ENCODE results near the gene CD177. TPM values are rescaled to one million over a fixed set of nuclear protein-coding genes. Genes with fewer than 3 reads are reported as not detected.
"Not testable (repeated sequence)": the region's sequence is repeated elsewhere in the genome, so short reads cannot be mapped to it uniquely, and the experiment has no call there.

Gene CD177
- polyA plus RNA-seq, 1 of the 3 experiments (the other 2 are of a cell fraction) = 0.54 TPM

DNA sequence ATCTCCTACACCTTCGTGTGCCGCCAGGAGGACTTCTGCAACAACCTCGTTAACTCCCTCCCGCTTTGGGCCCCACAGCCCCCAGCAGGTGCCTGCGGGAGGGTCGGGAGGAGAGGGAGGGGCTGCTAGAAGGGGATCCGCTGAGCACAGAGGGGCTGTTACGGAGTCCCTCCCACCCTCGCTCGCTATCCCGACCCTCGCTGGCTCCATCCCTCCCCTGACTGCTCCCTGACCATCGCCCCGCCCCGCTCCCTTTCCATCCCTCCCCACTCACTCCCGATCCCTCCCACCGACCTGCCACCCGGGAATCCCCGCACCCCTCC is 780 bp downstream of the CD177 start:
- WGBS (ENCODE audit: low lambda C conversion rate) = 14% methylated on average over 17 of the region's 19 CpGs

DNA sequence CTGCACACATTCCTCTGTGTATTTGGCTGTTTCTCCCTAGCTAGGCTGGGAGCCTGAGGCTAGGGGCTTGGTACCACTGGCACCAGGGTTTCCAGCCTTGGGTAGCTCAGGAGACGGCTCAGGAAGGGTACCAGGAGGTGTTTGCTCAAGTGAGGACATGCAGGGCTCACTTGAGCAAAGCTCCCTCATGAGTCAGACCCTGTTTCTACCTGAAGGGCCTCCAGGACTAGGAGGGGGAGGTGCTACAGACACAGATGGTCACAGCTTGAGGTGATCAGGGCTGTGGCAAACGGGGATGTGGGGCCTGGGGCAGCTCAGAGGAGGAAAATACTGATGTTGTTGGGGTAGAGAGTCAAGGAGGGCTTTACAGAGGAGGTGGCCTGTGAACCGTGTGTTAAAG is 3.3 kb downstream of the CD177 start:
- POLR2A ChIA-PET; H3K9me2 ChIP-seq; CTCF ChIA-PET; H3K79me2 ChIP-seq (ENCODE audit: insufficient read depth); H3K4me2 ChIP-seq; DNase-seq; H3K27ac ChIP-seq (ENCODE audit: low read depth in 2 of 2, low read length in 1 of 2); H3F3A ChIP-seq (replicated peaks; ENCODE audit: insufficient read depth); H3K4me3 ChIP-seq (ENCODE audit: low read depth in 2 of 2, low read length in 1 of 2); H3K9ac ChIP-seq; H3K9me3 ChIP-seq; H3K4me1 ChIP-seq (ENCODE audit: control insufficient read depth in 1 of 2, insufficient read depth in 2 of 2, low read depth in 1 of 2, low read length in 1 of 2); H4K20me1 ChIP-seq (ENCODE audit: insufficient read depth); H2AFZ ChIP-seq (ENCODE audit: low read depth); H3K36me3 ChIP-seq (replicated peaks in 1 of 2; ENCODE audit: control insufficient read depth in 1 of 2, insufficient read depth in 2 of 2, low read length in 1 of 2): not testable (repeated sequence)
- WGBS (ENCODE audit: low lambda C conversion rate) = no CpG with 5 or more reads among the region's 3 CpGs
- H3K27me3 ChIP-seq (ENCODE audit: insufficient read depth) = peaks cover 18% of the 10 kb centered on the region

More for the DNA sequence above, 780 bp downstream of the CD177 start:
- no peak overlapping the region for H3K4me3 ChIP-seq (ENCODE audit: low read depth in 2 of 2, low read length in 1 of 2)
- no peak for TF ChIP-seq MXI1 (IDR thresholded peaks at IDR 0.05; ENCODE audit: low read depth, low read length)
- no peak for TF ChIP-seq ELF1 (IDR thresholded peaks at IDR 0.05)
- no peak for TF ChIP-seq TAF1 (IDR thresholded peaks at IDR 0.05; ENCODE audit: borderline replicate concordance, low read depth, low read length)
- TF ChIP-seq, protein P1, sequence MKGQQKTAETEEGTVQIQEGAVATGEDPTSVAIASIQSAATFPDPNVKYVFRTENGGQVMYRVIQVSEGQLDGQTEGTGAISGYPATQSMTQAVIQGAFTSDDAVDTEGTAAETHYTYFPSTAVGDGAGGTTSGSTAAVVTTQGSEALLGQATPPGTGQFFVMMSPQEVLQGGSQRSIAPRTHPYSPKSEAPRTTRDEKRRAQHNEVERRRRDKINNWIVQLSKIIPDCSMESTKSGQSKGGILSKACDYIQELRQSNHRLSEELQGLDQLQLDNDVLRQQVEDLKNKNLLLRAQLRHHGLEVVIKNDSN (IDR thresholded peaks at IDR 0.05; ENCODE audit: borderline replicate concordance, low read depth) = no peak
- no peak for TF ChIP-seq FOSL2 (IDR thresholded peaks at IDR 0.05; ENCODE audit: borderline replicate concordance, low read depth)
- TF ChIP-seq FOXM1 (IDR thresholded peaks at IDR 0.05; ENCODE audit: low read depth) = no peak
- TF ChIP-seq, protein P2, sequence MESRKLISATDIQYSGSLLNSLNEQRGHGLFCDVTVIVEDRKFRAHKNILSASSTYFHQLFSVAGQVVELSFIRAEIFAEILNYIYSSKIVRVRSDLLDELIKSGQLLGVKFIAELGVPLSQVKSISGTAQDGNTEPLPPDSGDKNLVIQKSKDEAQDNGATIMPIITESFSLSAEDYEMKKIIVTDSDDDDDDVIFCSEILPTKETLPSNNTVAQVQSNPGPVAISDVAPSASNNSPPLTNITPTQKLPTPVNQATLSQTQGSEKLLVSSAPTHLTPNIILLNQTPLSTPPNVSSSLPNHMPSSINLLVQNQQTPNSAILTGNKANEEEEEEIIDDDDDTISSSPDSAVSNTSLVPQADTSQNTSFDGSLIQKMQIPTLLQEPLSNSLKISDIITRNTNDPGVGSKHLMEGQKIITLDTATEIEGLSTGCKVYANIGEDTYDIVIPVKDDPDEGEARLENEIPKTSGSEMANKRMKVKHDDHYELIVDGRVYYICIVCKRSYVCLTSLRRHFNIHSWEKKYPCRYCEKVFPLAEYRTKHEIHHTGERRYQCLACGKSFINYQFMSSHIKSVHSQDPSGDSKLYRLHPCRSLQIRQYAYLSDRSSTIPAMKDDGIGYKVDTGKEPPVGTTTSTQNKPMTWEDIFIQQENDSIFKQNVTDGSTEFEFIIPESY (IDR thresholded peaks at IDR 0.05; ENCODE audit: borderline replicate concordance, low read depth) = no peak
- TF ChIP-seq, protein P3, sequence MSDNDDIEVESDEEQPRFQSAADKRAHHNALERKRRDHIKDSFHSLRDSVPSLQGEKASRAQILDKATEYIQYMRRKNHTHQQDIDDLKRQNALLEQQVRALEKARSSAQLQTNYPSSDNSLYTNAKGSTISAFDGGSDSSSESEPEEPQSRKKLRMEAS (IDR thresholded peaks at IDR 0.05; ENCODE audit: low read depth) = no peak
- TF ChIP-seq RXRA (IDR thresholded peaks at IDR 0.05; ENCODE audit: borderline replicate concordance, low read depth) = no peak
- no peak for TF ChIP-seq RFX5 (IDR thresholded peaks at IDR 0.05; ENCODE audit: low read length)
- TF ChIP-seq GABPA (IDR thresholded peaks at IDR 0.05; ENCODE audit: low read depth) = no peak
- TF ChIP-seq YY1 (IDR thresholded peaks at IDR 0.05; ENCODE audit: low read depth) = no peak
- no peak for TF ChIP-seq RCOR1 (IDR thresholded peaks at IDR 0.05; ENCODE audit: low read length)
- TF ChIP-seq, protein P4, sequence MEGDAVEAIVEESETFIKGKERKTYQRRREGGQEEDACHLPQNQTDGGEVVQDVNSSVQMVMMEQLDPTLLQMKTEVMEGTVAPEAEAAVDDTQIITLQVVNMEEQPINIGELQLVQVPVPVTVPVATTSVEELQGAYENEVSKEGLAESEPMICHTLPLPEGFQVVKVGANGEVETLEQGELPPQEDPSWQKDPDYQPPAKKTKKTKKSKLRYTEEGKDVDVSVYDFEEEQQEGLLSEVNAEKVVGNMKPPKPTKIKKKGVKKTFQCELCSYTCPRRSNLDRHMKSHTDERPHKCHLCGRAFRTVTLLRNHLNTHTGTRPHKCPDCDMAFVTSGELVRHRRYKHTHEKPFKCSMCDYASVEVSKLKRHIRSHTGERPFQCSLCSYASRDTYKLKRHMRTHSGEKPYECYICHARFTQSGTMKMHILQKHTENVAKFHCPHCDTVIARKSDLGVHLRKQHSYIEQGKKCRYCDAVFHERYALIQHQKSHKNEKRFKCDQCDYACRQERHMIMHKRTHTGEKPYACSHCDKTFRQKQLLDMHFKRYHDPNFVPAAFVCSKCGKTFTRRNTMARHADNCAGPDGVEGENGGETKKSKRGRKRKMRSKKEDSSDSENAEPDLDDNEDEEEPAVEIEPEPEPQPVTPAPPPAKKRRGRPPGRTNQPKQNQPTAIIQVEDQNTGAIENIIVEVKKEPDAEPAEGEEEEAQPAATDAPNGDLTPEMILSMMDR (IDR thresholded peaks at IDR 0.05) = no peak
- no peak for TF ChIP-seq TCF12 (IDR thresholded peaks at IDR 0.05)
- no peak for TF ChIP-seq SMC3 (IDR thresholded peaks at IDR 0.05; ENCODE audit: low read depth, low read length)
- no peak for TF ChIP-seq NFIC (IDR thresholded peaks at IDR 0.05; ENCODE audit: borderline replicate concordance)
- TF ChIP-seq GATA2 (CRISPR knock-in tag; IDR thresholded peaks at IDR 0.05) = no peak
- no peak for TF ChIP-seq NRF1 (IDR thresholded peaks at IDR 0.05; ENCODE audit: low read depth, low read length)
- no peaks in the 10 kb centered on the region for H3K36me3 ChIP-seq (replicated peaks in 1 of 2; ENCODE audit: control insufficient read depth in 1 of 2, insufficient read depth in 2 of 2, low read length in 1 of 2)
- no peaks in the 10 kb centered on the region for H3K4me1 ChIP-seq (ENCODE audit: control insufficient read depth in 1 of 2, insufficient read depth in 2 of 2, low read depth in 1 of 2, low read length in 1 of 2)
- POLR2A ChIA-PET = no interaction called here
- no peak overlapping the region for H3K4me2 ChIP-seq
- peaks cover 18% of the 10 kb centered on the region for H3K27me3 ChIP-seq (ENCODE audit: insufficient read depth)
- no peaks in the 10 kb centered on the region for H3K79me2 ChIP-seq (ENCODE audit: insufficient read depth)
- no peaks in the 10 kb centered on the region for H3K9me2 ChIP-seq
- H3K9me3 ChIP-seq = no peaks in the 10 kb centered on the region
- no peak overlapping the region for H2AFZ ChIP-seq (ENCODE audit: low read depth)
- no peaks in the 10 kb centered on the region for H3F3A ChIP-seq (replicated peaks; ENCODE audit: insufficient read depth)
- CTCF ChIA-PET = interaction anchor here (0.7 kb wide), 1 partner anchor 916 kb away, joined by 4 read pairs; no protein-coding TSS in a partner anchor
- no peaks in the 10 kb centered on the region for H4K20me1 ChIP-seq (ENCODE audit: insufficient read depth)
- H3K9ac ChIP-seq = no peak overlapping the region
- no peak overlapping the region for H3K27ac ChIP-seq (ENCODE audit: low read depth in 2 of 2, low read length in 1 of 2)
- DNase-seq = peak; percentile 12
